Measurements from ENCODE around the gene CCNC.

GRCh38 chr6:99521633-99522151 is 46.8 kb downstream of the CCNC start:
- TF ChIP-seq CTCF (conservative IDR thresholded peaks at IDR 0.05; ENCODE audit: low read depth, low read length) (no peak), EZH2 (IDR thresholded peaks at IDR 0.05; ENCODE audit: borderline replicate concordance, low read depth, low read length, poor library complexity, severe bottlenecking) (no peak)

Measured in A673 (cell line).